SK-N-SH treated with all-trans-retinoic acid at 6 μM for 48 hours (cell line): ENCODE measurements around the gene GPSM1.

Experiments
- ATAC-seq: fragments of 200-7000 bp; cut with Tn5 transposase; 3 replicates; pipeline ENCODE4 v1.9.1; 2020; ENCODE audit warnings: mild to moderate bottlenecking, moderate library complexity
- ARNTL ChIP-seq: fragments of 450-650 bp; formaldehyde crosslinking; IDR thresholded peaks from 2 replicates; pipeline ENCODE4 v1.5.0; 2020; ENCODE audit warnings: low read depth, mild to moderate bottlenecking, moderate library complexity, borderline replicate concordance
- BACH2 ChIP-seq: fragments of 250-450 bp; sonication (Bioruptor Pico); IDR thresholded peaks from 2 replicates; pipeline ENCODE4 v1.9.0; 2021; ENCODE audit warnings: mild to moderate bottlenecking, borderline replicate concordance
- ESRRG ChIP-seq: fragments of 250-450 bp; sonication (Bioruptor Pico); IDR thresholded peaks from 2 replicates; pipeline ENCODE4 v1.6.1; 2021; ENCODE audit warnings: mild to moderate bottlenecking
- GLIS3 ChIP-seq: fragments of 250-450 bp; sonication (Bioruptor Pico); IDR thresholded peaks from 2 replicates; pipeline ENCODE4 v1.5.0; 2020; ENCODE audit warnings: mild to moderate bottlenecking, moderate library complexity
- ISL1 ChIP-seq: fragments of 250-450 bp; sonication (Bioruptor Pico); IDR thresholded peaks from 2 replicates; pipeline ENCODE4 v2.1.2; 2022; ENCODE audit warnings: mild to moderate bottlenecking, moderate library complexity
- OSR1 ChIP-seq: fragments of 250-450 bp; sonication (Bioruptor Pico); IDR thresholded peaks from 2 replicates; pipeline ENCODE4 v1.8.0; 2022; ENCODE audit warnings: moderate library complexity, mild to moderate bottlenecking, inconsistent platforms
- PPARA ChIP-seq: fragments of 250-450 bp; sonication (Bioruptor Pico); IDR thresholded peaks from 2 replicates; pipeline ENCODE4 v1.5.0; 2020; ENCODE audit warnings: mild to moderate bottlenecking, borderline replicate concordance
- RARB ChIP-seq: fragments of 250-450 bp; sonication (Bioruptor Pico); IDR thresholded peaks from 2 replicates; pipeline ENCODE4 v1.8.0; 2021; ENCODE audit warnings: mild to moderate bottlenecking, moderate library complexity
- TCF4 ChIP-seq: fragments of 250-450 bp; sonication (Bioruptor Pico); IDR thresholded peaks from 2 replicates; pipeline ENCODE4 v1.8.0; 2021; ENCODE audit warnings: mild to moderate bottlenecking, moderate library complexity, borderline replicate concordance
- TOX ChIP-seq: fragments of 250-450 bp; sonication (Bioruptor Pico); IDR thresholded peaks from 2 replicates; pipeline ENCODE4 v1.8.0; 2021; ENCODE audit warnings: mild to moderate bottlenecking, moderate library complexity, borderline replicate concordance
- ZC3H10 ChIP-seq: fragments of 250-450 bp; sonication (Bioruptor Pico); IDR thresholded peaks from 2 replicates; pipeline ENCODE4 v1.5.1; 2021; ENCODE audit warnings: mild to moderate bottlenecking, moderate library complexity
- ZFP3 ChIP-seq: fragments of 250-450 bp; sonication (Bioruptor Pico); IDR thresholded peaks from 2 replicates; pipeline ENCODE4 v1.5.0; 2020; ENCODE audit warnings: mild to moderate bottlenecking, moderate library complexity
- ZFP30 ChIP-seq: fragments of 450-650 bp; formaldehyde crosslinking; IDR thresholded peaks from 2 replicates; pipeline ENCODE4 v1.5.0; 2022; ENCODE audit warnings: mild to moderate bottlenecking, moderate library complexity
- ZNF565 ChIP-seq: fragments of 450-650 bp; formaldehyde crosslinking; conservative IDR thresholded peaks from 2 replicates; pipeline ENCODE4 v1.5.0; 2020; ENCODE audit warnings: low read depth, mild to moderate bottlenecking, moderate library complexity
- ZNF8 ChIP-seq: fragments of 450-650 bp; formaldehyde crosslinking; IDR thresholded peaks from 2 replicates; pipeline ENCODE4 v1.5.0; 2020; ENCODE audit warnings: mild to moderate bottlenecking, moderate library complexity
- TF ChIP-seq, protein P1 (sequence below): fragments of 250-450 bp; sonication (Bioruptor Pico); IDR thresholded peaks from 2 replicates; pipeline ENCODE4 v1.5.0; 2020; ENCODE audit warnings: mild to moderate bottlenecking, moderate library complexity
- TF ChIP-seq, protein P2 (sequence below): fragments of 250-450 bp; sonication (Bioruptor Pico); IDR thresholded peaks from 2 replicates; pipeline ENCODE4 v1.5.1; 2020; ENCODE audit warnings: low read depth, mild to moderate bottlenecking, moderate library complexity
- TF ChIP-seq, protein P3 (sequence below): fragments of 250-450 bp; sonication (Bioruptor Pico); IDR thresholded peaks from 2 replicates; pipeline ENCODE4 v1.8.0; 2020; ENCODE audit warnings: mild to moderate bottlenecking, moderate library complexity, borderline replicate concordance
- TF ChIP-seq, protein P4 (sequence below): fragments of 250-450 bp; sonication (Bioruptor Pico); IDR thresholded peaks from 2 replicates; pipeline ENCODE4 v1.5.1; 2021; ENCODE audit warnings: mild to moderate bottlenecking, moderate library complexity
- TF ChIP-seq, protein P5 (sequence below): fragments of 250-450 bp; sonication (Bioruptor Pico); IDR thresholded peaks from 2 replicates; pipeline ENCODE4 v1.8.0; 2021; ENCODE audit warnings: low read depth, mild to moderate bottlenecking, moderate library complexity, borderline replicate concordance

Gene GPSM1

DNA sequence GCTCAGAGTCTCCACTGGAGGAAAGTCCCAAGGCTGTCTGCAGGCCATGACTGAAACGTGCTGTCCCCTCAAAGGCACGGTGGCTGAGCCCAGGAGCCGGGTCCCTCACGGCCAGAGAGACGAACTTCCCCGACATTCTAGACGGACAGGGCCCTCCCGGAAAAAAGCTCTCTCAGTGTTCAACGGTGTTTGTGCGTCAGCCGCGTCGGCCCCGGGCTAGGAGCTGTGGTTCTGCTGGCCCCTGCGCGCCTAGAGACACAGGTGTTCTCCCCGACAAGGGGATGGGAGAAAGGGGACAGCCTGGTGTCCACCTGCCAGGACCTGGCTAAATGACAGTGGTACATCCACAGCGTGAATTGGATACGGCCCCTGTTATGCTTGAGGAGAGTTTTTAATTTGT is 5.8 kb upstream of the GPSM1 start (continued):
- TF ChIP-seq, protein P1, sequence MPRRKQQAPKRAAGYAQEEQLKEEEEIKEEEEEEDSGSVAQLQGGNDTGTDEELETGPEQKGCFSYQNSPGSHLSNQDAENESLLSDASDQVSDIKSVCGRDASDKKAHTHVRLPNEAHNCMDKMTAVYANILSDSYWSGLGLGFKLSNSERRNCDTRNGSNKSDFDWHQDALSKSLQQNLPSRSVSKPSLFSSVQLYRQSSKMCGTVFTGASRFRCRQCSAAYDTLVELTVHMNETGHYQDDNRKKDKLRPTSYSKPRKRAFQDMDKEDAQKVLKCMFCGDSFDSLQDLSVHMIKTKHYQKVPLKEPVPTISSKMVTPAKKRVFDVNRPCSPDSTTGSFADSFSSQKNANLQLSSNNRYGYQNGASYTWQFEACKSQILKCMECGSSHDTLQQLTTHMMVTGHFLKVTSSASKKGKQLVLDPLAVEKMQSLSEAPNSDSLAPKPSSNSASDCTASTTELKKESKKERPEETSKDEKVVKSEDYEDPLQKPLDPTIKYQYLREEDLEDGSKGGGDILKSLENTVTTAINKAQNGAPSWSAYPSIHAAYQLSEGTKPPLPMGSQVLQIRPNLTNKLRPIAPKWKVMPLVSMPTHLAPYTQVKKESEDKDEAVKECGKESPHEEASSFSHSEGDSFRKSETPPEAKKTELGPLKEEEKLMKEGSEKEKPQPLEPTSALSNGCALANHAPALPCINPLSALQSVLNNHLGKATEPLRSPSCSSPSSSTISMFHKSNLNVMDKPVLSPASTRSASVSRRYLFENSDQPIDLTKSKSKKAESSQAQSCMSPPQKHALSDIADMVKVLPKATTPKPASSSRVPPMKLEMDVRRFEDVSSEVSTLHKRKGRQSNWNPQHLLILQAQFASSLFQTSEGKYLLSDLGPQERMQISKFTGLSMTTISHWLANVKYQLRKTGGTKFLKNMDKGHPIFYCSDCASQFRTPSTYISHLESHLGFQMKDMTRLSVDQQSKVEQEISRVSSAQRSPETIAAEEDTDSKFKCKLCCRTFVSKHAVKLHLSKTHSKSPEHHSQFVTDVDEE (CRISPR knock-in tag) = no peak

DNA sequence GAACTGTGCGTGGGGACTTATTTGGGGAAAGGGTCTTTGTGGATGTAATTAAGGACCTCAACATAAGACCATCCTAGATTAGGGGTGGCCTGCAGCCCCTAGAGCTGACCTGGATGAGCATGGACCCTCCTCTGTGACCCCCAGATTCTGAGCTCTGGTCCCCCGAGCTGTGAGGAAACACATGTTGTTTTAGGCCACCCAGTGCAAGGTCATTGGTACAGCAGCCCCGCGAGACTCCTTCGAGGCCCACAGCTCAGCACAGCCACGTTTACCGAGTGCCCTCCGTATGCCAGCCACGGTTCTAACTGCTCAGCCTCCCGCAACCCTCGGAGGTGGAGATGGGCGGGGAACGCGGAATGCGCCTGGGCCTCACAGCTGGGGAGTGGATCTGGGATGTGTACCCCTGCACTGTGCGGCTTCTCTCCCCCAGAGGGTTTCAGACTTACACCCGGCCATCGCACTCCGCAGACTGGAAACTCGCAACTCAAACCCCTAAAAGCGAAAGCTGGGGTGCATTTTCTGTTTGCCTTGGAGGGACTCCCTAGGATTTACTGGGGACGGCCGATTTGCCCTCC is 4.5 kb upstream of the GPSM1 start:
- TF ChIP-seq ESRRG (CRISPR knock-in tag) (no peak), OSR1 (CRISPR knock-in tag) (no peak), ZNF8 (CRISPR knock-in tag) (no peak), BACH2 (no peak), ISL1 (CRISPR knock-in tag) (no peak), ZFP30 (CRISPR knock-in tag) (no peak), ZC3H10 (CRISPR knock-in tag) (no peak), ZFP3 (CRISPR knock-in tag) (no peak), ARNTL (CRISPR knock-in tag) (no peak), PPARA (CRISPR knock-in tag) (no peak), RARB (CRISPR knock-in tag) (no peak), GLIS3 (CRISPR knock-in tag) (no peak), TCF4 (CRISPR knock-in tag) (no peak), ZNF565 (CRISPR knock-in tag) (no peak), TOX (CRISPR knock-in tag) (no peak)
- TF ChIP-seq, protein P2, sequence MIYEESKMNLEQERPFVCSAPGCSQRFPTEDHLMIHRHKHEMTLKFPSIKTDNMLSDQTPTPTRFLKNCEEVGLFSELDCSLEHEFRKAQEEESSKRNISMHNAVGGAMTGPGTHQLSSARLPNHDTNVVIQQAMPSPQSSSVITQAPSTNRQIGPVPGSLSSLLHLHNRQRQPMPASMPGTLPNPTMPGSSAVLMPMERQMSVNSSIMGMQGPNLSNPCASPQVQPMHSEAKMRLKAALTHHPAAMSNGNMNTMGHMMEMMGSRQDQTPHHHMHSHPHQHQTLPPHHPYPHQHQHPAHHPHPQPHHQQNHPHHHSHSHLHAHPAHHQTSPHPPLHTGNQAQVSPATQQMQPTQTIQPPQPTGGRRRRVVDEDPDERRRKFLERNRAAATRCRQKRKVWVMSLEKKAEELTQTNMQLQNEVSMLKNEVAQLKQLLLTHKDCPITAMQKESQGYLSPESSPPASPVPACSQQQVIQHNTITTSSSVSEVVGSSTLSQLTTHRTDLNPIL (CRISPR knock-in tag) = no peak
- TF ChIP-seq, protein P3, sequence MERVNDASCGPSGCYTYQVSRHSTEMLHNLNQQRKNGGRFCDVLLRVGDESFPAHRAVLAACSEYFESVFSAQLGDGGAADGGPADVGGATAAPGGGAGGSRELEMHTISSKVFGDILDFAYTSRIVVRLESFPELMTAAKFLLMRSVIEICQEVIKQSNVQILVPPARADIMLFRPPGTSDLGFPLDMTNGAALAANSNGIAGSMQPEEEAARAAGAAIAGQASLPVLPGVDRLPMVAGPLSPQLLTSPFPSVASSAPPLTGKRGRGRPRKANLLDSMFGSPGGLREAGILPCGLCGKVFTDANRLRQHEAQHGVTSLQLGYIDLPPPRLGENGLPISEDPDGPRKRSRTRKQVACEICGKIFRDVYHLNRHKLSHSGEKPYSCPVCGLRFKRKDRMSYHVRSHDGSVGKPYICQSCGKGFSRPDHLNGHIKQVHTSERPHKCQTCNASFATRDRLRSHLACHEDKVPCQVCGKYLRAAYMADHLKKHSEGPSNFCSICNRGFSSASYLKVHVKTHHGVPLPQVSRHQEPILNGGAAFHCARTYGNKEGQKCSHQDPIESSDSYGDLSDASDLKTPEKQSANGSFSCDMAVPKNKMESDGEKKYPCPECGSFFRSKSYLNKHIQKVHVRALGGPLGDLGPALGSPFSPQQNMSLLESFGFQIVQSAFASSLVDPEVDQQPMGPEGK (CRISPR knock-in tag) = no peak
- TF ChIP-seq, protein P4, sequence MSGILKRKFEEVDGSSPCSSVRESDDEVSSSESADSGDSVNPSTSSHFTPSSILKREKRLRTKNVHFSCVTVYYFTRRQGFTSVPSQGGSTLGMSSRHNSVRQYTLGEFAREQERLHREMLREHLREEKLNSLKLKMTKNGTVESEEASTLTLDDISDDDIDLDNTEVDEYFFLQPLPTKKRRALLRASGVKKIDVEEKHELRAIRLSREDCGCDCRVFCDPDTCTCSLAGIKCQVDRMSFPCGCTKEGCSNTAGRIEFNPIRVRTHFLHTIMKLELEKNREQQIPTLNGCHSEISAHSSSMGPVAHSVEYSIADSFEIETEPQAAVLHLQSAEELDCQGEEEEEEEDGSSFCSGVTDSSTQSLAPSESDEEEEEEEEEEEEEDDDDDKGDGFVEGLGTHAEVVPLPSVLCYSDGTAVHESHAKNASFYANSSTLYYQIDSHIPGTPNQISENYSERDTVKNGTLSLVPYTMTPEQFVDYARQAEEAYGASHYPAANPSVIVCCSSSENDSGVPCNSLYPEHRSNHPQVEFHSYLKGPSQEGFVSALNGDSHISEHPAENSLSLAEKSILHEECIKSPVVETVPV (CRISPR knock-in tag) = no peak
- TF ChIP-seq, protein P5, sequence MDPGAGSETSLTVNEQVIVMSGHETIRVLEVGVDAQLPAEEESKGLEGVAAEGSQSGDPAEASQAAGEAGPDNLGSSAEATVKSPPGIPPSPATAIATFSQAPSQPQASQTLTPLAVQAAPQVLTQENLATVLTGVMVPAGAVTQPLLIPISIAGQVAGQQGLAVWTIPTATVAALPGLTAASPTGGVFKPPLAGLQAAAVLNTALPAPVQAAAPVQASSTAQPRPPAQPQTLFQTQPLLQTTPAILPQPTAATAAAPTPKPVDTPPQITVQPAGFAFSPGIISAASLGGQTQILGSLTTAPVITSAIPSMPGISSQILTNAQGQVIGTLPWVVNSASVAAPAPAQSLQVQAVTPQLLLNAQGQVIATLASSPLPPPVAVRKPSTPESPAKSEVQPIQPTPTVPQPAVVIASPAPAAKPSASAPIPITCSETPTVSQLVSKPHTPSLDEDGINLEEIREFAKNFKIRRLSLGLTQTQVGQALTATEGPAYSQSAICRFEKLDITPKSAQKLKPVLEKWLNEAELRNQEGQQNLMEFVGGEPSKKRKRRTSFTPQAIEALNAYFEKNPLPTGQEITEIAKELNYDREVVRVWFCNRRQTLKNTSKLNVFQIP (CRISPR knock-in tag) = no peak
- TF ChIP-seq, protein P1 (CRISPR knock-in tag) = no peak
- TF ChIP-seq, all 23 proteins: peak for 0
- no peak for ATAC-seq
